Skin of body (tissue), 2 donors: ENCODE results near the gene ATXN1. TPM values are rescaled to one million over a fixed set of nuclear protein-coding genes. Genes with fewer than 3 reads are reported as not detected.

Source experiments
- DNase-seq: peaks from one replicate; lab custom pipeline; 2025; lab: John Stamatoyannopoulos, UW
- total RNA-seq: library from RNA; depleted of rRNA; stranded (reverse); fragments of >200 nt; gene quantifications from one replicate; pipeline ENCODE4 v1.2.3, GENCODE V29; 2014

Gene ATXN1
- total RNA-seq, 1 donor from 2014 or later: 52.6 TPM

DNA sequence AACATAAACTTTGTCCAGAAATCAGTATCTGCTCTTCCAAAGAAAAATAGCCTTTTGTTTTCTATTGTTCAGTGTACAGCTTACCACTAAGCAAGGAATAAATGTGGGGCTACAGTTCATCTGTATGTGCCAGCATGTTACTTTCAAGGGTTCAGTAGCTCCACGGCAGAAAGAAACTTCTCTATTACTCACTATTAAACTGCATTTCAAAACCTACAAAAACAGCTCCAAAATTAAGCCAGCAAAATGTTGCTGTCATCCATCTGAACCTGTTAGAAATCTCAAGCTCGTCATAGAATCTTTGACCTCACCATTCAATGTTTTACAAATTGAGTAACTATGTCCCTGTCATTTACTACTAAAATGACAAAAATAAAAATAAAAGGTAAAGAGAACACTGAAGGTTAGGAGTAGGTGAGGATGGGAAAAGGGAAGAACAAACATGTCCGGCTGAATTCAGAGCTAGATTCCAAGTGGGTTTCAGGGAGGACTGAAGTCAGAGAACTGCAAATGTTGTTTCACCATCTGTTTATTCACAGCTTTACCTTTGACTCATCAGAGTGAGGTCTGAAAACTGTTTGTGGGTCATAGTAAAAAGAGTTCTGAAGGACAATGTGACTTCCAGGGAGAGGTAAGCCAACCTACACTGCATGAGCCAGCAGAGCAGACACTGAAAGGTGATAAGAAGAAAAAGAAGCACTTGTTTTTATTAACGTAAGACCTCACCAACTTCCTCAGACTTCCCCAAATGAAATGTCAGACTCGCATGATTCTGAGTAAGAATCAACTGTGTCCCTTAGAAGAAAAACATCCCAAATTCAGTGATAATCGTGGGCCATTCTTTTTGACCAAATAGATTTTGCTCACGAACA, 62.0 kb downstream of the ATXN1 start:
- DNase-seq: no peak

DNA sequence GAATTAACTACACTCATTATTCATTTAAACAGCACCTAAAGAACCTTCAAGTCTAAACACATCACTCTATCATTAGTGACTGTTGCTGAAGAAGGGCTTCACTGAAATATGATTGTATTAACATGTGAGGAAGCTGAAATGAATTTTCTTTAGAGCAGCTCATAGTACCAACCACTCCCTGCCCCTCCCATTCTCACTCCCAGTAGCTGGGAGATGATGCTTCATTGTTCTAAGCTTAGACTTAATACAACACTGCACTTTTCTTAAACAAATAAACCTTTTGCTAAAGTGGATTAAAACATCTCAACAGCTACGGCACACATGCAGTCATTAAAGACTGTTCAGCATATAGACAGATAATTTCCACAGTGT, 63.1 kb downstream of the ATXN1 start:
- DNase-seq: no peak

DNA sequence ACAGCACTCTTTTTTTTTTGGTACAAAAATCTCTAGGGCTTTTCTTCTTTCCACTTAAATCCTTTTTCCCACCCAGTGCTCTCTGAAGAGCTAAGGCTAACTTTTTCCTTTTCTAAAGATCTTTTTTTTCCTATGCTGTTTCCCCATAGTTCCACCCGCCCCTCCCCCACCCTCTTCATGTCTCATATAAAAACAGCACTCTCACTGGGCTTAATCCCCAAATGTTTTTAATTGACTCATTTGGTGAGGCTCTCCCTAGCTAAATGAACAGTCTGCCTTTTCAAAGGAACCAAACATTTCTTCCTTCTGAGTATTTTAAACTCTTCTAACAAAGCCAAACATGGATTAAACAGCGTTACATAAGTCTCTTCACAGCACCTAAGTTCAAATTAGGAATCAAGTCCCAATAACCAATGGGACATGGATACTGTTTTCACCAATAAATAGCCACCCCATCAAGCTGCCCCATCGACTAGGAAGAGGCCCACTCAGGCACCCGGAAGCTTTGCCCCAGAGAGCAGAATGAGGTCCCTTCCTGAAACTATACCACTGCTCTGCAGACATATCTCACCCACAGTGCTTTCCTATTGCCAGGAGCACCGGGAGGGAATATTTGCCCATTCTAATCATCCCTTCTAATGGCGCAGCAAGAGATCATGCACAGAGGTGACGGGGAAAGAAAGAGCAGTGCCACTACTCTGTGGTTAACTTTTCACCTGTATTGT, 63.7 kb downstream of the ATXN1 start:
- DNase-seq: peak; percentile 29

DNA sequence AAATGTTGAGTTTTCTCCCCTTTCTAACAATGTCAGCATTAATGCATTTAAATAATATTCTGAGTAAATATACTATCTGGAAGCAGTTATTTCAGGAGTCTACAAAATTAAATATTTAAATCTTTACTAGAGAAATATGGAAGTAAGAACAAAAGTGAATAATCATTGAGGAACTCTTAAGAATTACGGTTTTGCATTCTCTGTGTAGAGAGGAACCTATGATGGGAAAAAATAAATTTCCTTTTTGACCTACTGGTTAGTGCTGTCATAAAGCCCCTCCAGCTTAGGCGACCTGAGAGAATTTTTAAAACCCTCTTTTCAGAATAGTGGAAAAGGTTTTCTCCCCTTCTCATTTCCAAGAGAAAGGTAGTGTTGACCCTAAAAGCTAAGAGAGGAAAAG, 64.8 kb downstream of the ATXN1 start:
- DNase-seq: no peak

DNA sequence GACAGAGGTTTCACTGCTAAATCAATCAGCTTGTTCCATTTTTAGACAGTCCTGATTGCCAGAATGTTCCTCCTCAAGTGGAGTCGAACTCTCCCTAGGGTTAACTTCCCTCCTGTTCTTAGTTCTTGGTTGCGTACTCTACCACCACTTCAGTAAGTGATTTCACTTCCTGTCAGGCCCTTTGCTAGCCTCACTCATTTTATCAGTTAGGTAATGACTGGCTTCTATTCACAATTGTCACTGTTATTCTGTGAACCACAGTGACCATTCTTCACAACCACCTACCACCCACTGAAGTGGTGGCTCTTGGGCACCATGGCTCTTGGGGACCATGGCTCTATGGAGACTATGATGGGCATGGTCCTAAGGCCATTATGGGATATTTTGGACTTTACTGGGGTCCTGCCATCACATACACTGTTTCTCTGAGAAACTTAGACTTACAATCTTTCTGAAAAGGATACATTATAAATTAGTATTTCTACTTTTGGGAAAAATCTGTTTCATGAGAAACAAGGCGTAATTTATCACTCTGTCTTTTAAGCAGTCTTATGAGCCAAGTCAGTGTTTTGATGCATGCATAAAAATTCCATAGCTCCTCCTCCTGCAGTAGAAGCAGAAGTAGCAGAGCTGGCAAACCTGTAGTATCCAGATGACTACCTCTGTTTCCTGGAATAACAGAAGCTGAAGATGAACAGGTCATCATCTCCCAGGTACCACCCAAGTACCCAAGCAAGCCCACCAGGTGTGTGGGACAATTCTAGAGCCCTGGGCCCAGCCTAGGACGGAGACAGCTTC, 66.3 kb downstream of the ATXN1 start:
- DNase-seq: no peak

DNA sequence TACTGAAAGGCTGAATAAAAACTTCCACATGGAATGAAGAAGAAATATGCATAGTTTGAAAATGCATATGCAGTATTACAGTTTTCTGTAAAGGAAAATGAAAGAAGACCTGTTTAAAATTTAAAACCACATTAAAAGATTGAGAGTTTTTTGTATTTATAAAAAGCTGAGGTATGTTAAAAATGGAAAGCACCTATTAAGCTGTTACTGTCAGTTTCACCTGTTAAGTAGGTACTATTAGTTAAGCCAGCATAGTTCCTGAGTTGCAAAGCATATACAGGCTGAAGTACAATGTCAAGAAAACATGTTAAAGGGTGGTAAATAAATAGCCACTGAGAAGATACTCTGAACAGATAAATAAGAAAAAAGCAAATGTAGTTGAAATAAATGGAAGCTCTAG, 69.9 kb downstream of the ATXN1 start:
- DNase-seq: no peak

DNA sequence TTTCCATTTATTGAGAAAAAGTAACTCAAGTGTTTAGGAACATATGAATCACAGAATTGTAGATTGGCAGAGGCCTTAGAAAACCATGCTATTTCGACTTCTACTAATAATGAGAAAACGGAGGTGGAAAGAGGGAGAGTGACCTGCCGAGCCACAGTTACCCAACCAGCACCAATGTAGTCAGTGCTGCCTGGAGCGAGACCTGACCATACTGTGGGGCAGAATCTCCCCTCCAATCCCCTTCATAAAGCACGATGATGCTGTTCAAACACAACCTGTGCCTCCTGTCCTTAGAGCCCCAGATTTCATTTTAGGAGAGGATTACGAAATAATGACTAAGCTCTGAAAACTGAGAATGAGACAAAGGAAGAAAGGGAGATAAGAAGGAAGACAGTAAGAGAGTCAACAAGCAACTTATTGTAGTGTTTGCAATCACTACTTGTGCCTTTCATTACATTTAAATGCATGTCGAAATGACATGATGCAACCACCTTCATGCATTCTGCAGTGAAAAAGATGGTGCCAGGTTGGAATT, 70.6 kb downstream of the ATXN1 start:
- DNase-seq: no peak

DNA sequence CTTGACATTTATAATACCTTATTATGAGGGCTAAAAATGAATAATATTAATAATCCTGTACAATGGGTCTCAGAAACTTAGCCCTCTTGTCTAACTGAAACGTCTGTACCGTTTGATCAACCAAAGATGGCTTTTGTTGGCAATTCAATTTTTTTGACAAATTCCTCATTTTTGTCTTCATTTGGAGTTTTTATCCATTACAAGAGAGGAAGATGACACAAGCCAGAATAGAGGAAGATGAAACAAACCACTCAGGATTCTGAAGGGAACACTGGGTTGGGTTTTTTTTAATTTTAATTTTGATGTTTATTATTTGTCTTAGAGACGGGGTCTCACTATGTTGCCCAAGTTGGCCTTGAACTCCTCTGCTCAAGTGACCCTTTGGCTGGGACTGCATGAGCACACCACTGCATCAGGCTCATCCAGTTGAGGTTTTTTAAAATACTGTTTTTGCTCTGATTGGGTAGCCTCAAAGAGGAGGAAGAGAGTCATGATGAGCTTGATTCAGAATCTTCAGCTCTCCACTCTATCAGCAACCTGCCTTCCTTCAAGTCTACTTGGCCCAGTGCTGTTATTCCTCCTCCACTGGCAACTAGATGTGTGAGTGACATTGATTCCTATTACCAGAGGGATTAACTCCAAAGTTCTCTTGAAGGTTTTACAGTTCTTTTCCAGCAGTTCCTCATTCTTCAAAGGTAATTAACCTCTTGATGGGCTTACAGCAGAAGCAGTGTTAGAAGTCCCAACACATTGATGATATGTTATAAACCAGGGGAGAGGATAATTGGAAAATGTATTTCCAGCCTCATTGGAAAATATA, 71.3 kb downstream of the ATXN1 start:
- no peak for DNase-seq

DNA sequence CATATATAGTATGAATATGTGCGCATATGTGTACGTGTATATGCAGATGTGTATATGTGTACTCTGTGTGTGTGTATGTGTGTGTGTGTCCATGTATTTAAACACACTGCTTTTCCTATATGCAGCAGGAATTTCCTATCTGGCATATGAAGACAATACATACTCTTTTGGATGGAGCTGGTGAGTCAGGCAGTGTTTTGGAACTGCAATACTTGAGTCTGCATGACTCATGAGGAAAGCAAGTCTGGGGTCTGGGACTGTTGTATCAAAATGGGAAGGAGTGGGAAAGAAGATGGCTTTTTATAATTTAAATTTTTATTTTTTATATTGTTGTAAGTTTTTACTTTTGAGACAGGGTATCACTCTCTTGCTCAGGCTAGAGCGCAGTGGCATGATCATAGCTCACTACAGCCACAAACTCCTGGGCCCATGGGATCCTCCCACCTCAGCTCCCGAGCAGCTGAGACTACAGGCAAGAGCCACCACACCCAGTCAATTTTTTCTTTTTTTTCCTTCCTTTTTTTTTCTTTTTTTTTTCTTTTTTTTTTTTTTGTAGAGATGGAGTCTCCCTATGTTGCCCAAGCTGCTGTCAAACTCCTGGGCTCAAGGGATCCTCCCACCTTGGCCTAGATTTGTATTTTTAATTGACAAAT, 72.2 kb downstream of the ATXN1 start:
- no peak for DNase-seq

DNA sequence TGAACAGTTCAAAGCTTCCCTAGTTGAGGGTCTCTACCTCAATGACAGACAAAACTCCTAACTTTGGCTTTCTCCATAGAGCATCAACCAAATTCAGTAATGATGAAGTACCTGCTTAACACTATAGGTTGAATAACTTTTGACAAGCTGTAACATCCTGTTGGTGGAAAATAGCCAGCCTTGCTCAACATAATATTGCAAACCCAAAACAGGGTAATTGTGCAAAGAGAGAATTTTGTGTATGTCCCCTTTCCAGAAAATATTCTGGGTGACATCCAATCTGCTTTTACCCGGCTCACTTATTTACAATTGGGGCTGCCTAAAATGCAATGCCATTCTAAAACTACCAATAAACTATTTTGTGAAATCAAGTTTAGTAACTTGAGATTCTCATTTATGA, 72.8 kb downstream of the ATXN1 start:
- DNase-seq: no peak

DNA sequence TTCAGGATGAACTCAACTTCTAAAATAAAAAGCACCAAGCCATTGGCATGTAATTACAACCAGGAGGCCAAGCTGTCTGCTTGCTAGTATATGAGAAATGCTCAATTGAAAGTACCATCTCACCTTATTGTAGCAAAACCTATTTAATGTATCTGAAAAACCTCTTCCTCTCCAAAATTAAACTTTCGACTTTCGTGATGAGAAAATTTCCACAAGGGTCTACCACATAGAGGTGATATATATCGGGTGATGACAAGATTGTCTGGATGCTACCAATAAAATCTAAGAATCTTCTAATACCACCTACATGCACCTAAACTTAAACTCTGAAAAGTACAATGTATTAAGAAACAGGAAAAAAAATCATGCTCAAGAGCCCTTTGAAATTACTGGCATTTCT, 74.2 kb downstream of the ATXN1 start:
- no peak for DNase-seq

DNA sequence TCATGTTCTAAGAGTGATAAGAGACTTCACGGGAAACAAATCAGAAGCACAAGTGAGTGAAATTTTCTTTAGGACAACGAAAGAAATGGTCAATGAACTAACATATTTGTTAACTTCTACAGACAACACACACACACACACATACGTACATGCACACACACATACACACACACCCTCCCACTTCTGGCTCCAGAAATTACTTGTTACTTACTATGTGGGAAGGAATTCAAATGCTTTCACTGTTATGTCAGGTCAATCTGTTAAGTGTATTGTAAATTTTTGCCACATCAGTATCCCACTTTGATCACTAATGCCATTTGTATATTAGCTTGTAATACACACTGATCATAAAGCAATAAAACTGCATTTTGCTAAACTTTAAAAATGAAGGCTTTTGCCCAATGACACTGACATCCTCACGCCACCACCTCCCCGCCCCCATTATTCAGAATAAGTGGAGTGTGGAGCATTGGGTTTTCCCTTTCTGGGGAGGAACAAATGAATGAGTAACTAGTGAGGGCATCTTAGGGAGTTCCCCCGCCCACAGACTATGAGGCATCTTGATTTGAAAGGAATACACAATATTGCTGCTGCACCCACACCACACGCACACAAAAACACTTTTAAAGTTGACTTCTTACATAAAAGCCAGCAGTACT, 76.2 kb downstream of the ATXN1 start:
- DNase-seq: no peak

DNA sequence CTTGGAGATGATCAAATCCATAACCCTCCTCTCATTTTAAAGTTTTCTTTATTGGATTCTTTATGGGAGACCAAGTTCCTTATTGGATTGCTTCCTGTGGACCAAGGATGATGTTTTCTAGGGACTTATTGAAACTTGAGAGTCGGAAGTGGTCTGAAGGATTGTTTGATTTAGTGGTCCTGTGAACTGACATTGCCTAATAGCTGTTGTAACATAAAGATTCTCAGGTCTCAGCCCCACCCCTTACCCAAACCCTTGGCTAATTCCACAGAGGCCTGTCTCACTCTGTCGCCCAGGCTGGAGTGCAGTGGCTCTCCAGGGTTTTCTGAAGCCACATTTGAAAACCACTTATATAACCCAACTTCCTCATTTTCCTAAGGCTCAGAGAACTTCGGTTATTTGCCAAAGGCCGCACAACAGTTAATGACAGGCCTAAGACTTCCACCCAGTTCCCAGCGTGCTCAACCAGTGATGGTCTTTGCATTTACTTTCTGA, 77.0 kb downstream of the ATXN1 start:
- no peak for DNase-seq

DNA sequence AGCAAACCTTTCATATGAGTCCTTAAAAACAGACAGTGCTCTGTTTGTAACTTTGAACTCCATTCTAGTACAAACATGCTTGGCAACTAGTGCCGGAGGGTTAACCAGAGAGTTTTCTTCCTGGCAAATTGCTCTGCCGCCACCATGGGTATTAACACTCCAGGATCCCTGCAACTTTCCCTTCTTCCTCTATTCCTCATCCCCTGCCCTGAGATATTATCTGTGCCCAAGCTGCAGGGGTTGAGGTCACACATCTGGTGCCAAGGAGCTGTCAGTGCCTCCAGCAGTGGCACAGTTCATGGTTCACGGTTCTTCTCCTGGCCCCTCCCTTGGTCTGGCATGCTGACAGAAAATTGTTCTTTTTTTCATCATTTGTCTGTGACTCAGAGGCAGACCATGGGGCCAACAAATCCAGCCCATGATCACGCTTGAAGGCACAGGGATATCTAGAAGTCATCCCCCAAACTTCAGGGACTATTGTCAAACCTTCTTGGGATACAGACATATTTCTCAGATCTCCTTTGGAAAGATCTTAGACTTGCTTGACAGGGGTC, 77.5 kb downstream of the ATXN1 start:
- no peak for DNase-seq

DNA sequence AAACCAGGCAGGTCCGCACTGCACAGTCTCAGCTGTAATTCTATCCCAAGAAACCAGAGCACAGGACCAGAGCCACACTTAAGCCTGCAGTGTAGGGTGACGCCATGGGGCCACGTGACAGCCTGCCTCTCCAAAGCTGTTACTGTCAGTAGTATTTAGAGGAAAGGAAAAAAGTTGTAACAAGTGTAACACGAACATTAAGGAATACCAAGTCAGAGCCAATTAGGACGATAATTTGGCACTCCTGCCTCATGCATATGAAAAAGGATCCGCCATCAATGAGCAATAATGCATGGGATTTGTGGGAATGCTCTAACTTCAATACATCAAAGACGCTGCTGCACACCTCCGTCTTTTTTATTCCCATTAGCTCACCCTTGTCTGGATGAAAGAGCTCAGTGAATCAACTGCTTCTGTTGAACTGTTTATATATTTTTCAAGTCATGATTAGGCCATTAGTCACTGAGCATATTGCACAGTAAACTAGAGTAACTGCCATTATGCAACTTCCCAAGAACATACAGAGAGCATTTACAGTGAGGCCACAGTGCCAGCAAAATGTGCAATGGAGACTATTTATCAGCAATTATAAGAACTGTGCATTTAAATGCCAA, 79.9 kb downstream of the ATXN1 start:
- no peak for DNase-seq

DNA sequence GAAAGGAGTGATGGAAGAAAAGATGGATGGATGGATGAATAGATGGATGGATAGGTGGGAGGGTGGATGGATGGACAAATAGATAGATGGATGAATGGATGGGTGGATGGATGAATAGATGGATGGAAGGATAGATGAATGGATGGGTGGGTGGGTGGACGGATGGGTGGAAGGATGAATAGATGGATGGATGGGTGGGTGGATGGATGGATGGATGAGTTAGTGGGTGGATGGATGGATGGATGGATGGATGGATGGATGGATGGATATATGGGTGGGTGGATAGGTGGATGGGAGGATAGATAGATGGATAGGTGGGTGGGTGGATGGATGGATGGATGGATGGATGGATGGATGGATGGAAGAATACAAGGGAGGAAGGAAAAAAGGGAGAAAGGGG, 82.2 kb downstream of the ATXN1 start:
- no peak for DNase-seq

DNA sequence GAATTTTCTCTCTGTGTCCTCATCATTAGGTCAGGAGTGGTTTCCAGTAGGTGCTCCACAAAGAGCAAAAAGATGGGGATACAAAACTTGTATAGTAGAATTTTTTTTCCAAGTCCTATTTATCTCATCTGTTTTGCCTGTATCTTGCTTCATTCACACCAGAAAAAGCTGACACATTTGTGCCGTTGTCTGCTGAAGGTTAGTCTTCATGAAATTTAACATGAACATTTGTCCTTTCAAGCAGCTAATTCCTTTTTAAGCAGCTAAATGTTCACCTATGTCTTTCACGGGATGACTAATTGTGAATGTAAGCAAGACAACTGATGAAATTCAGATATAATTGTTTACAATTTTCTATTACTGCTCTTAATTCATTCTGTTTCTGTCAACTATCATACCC, 83.8 kb downstream of the ATXN1 start:
- no peak for DNase-seq

DNA sequence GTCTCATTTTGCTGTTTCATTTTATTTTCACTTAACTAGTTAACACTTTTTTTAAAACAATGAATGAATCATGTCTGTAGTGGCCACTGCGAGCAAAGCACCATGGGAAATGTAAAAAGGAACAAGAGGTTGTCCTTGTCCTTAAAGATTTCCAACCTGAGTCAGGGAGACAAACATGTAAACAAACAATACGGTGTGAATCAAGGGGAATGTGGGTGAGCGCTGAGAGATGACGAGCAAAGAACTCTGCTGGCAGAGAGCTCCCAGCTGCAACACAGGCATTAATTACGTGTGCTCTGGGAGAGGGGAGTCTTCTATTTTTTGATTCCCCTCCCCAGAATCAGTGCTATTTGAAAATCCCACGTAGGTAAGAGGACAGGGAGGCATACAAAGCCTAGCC, 84.3 kb downstream of the ATXN1 start:
- DNase-seq: no peak

DNA sequence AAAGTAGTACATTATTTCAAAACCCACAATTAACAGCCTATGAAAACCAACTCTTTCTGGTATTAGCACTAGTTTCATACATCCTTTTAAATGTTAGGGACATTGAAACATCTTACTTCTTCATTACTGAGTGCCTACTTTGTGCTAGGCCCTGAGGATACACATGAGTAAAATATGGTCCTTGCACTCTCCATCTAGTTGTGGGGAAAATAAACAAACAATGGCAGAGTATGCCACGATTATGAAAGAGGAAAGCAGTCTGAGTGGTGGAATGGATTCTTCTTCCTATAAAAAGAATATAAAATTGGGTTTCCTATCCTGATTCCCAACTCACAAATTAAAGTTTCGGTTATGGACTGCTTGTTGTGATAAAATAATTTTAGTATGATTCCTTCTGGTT, 84.9 kb downstream of the ATXN1 start:
- no peak for DNase-seq
